OCI-LY1 (cell line): ENCODE measurements around the gene MAN1C1.

Experiments
- H2AFZ ChIP-seq: fragments of 200-600 bp; sonication (generic), shearing (Covaris generic); 2 replicates; pipeline ENCODE4 v1.6.0; 2014; ENCODE audit warnings: antibody characterized with exemption, mild to moderate bottlenecking, low read length
- H3F3A ChIP-seq: fragments of 200-600 bp; sonication (generic), shearing (Covaris generic); 2 replicates; pipeline ENCODE4 v1.6.0; 2014; ENCODE audit warnings: mild to moderate bottlenecking, antibody characterized with exemption, low read length, moderate library complexity; ENCODE audit not compliant: insufficient read depth
- H3K27ac ChIP-seq: fragments of 200-600 bp; sonication (generic); 2 replicates; pipeline ENCODE4 v1.5.1; 2014; ENCODE audit warnings: low read length, mixed run types, mild to moderate bottlenecking, low read depth; ENCODE audit not compliant: poor library complexity, severe bottlenecking
- H3K27me3 ChIP-seq: fragments of 200-600 bp; sonication (generic); 2 replicates; pipeline ENCODE4 v1.6.0; 2014; ENCODE audit warnings: antibody characterized with exemption, mild to moderate bottlenecking, low read length, moderate library complexity; ENCODE audit not compliant: insufficient read depth
- H3K36me3 ChIP-seq: fragments of 200-600 bp; sonication (generic); 2 replicates; pipeline ENCODE4 v1.6.1; 2014; ENCODE audit warnings: mild to moderate bottlenecking, antibody characterized with exemption, low read length, moderate library complexity, mixed read lengths; ENCODE audit not compliant: insufficient read depth
- H3K4me1 ChIP-seq: fragments of 200-600 bp; sonication (generic); 2 replicates; pipeline ENCODE4 v1.5.1; 2014; ENCODE audit warnings: mild to moderate bottlenecking, low read length, moderate library complexity; ENCODE audit not compliant: insufficient read depth, severe bottlenecking
- H3K4me2 ChIP-seq: fragments of 200-600 bp; sonication (generic), shearing (Covaris generic); 2 replicates; pipeline ENCODE4 v1.6.1; 2014; ENCODE audit warnings: low read length
- H3K4me3 ChIP-seq: fragments of 200-600 bp; sonication (generic); 2 replicates; pipeline ENCODE4 v1.5.1; 2014; ENCODE audit warnings: low read length, low read depth, mild to moderate bottlenecking, mixed read lengths; ENCODE audit not compliant: poor library complexity, severe bottlenecking
- H3K79me2 ChIP-seq: fragments of 200-600 bp; shearing (Covaris generic); 2 replicates; pipeline ENCODE4 v1.6.1; 2016; ENCODE audit warnings: mixed run types, low read length, mixed read lengths; ENCODE audit not compliant: insufficient read depth
- H3K9ac ChIP-seq: fragments of 200-600 bp; sonication (generic), shearing (Covaris generic); 2 replicates; pipeline ENCODE4 v1.6.1; 2014; ENCODE audit warnings: mild to moderate bottlenecking, low read length, mixed read lengths
- H3K9me2 ChIP-seq: fragments of 200-600 bp; sonication (generic), shearing (Covaris generic); 2 replicates; pipeline ENCODE4 v1.6.1; 2014; ENCODE audit warnings: low read depth, mild to moderate bottlenecking, low read length, mixed read lengths
- H3K9me3 ChIP-seq: fragments of 200-600 bp; shearing (Covaris generic); 2 replicates; pipeline ENCODE4 v1.6.1; 2014; ENCODE audit warnings: low read length, mixed read lengths
- H4K20me1 ChIP-seq: fragments of 200-600 bp; sonication (generic), shearing (Covaris generic); 2 replicates; pipeline ENCODE4 v1.6.0; 2016; ENCODE audit warnings: mild to moderate bottlenecking, low read length; ENCODE audit not compliant: insufficient read depth
- CTCF ChIP-seq: fragments of 200-600 bp; sonication (generic), shearing (Covaris generic); IDR thresholded peaks from 2 replicates; pipeline ENCODE4 v1.5.1; 2017; ENCODE audit warnings: mild to moderate bottlenecking, antibody characterized with exemption, low read length, moderate library complexity, mixed read lengths
- EZH2 ChIP-seq: fragments of 200-600 bp; sonication (generic), shearing (Covaris generic); IDR thresholded peaks from 2 replicates; pipeline ENCODE4 v1.8.0; 2017; ENCODE audit warnings: borderline replicate concordance, mixed run types, mild to moderate bottlenecking, antibody characterized with exemption, low read length, moderate library complexity, mixed read lengths

MAN1C1 gene

GRCh38 chr1:25641931-25642573 is 25.5 kb downstream of the MAN1C1 start:
- no peaks in the 10 kb centered on the region for H3K36me3 ChIP-seq
- TF ChIP-seq EZH2, result no peak
- no peak for TF ChIP-seq CTCF
- H4K20me1 ChIP-seq, result no peaks in the 10 kb centered on the region
- no peaks in the 10 kb centered on the region for H3K4me1 ChIP-seq
- H3K27ac ChIP-seq, result no peak overlapping the region
- H3K4me3 ChIP-seq, result no peak overlapping the region
- H3K9me3 ChIP-seq, result no peaks in the 10 kb centered on the region
- peaks cover 5% of the 10 kb centered on the region for H3K9me2 ChIP-seq
- H2AFZ ChIP-seq, result no peak overlapping the region
- H3K4me2 ChIP-seq, result no peak overlapping the region
- no peaks in the 10 kb centered on the region; the same call in 1 of the 2 replicates for H3K27me3 ChIP-seq
- no peaks in the 10 kb centered on the region for H3K79me2 ChIP-seq
- no peak overlapping the region for H3K9ac ChIP-seq
- H3F3A ChIP-seq, result no peaks in the 10 kb centered on the region

- Histone ChIP-seq H3K27ac (no peak overlapping the region), H3K4me1 (no peaks in the 10 kb centered on the region), H3K9ac (no peak overlapping the region), H3K9me2 (peaks cover 4% of the 10 kb centered on the region), H3K79me2 (no peaks in the 10 kb centered on the region), H3K27me3 (no peaks in the 10 kb centered on the region; the same call in 1 of the 2 replicates), H3K4me3 (no peak overlapping the region), H3K36me3 (no peaks in the 10 kb centered on the region), H3K4me2 (no peak overlapping the region), H4K20me1 (no peaks in the 10 kb centered on the region), H3K9me3 (no peaks in the 10 kb centered on the region), H2AFZ (no peak overlapping the region), H3F3A (no peaks in the 10 kb centered on the region)
- TF ChIP-seq CTCF, result no peak
- TF ChIP-seq EZH2, result no peak
These were observed 26.1 kb downstream of the MAN1C1 start for GRCh38 chr1:25642574-25643108.

GRCh38 chr1:25643929-25644328 is 27.3 kb downstream of the MAN1C1 start:
- Histone ChIP-seq H3K79me2 (no peaks in the 10 kb centered on the region), H3K4me1 (no peaks in the 10 kb centered on the region), H3K9me3 (no peaks in the 10 kb centered on the region), H3K9me2 (no peaks in the 10 kb centered on the region), H3K27ac (no peak overlapping the region), H3F3A (no peaks in the 10 kb centered on the region), H3K9ac (no peak overlapping the region), H2AFZ (no peak overlapping the region), H3K4me3 (no peak overlapping the region), H3K4me2 (no peak overlapping the region), H4K20me1 (no peaks in the 10 kb centered on the region), H3K36me3 (no peaks in the 10 kb centered on the region), H3K27me3 (no peaks in the 10 kb centered on the region; the same call in 1 of the 2 replicates)
- TF ChIP-seq EZH2 (no peak), CTCF (no peak)
